GM19099 (cell line): ENCODE results near the gene LPCAT1.

Experiments used
- POLR2A ChIP-seq: IDR thresholded peaks from 3 replicates; pipeline ENCODE4 v1.6.1; 2011; ENCODE audit warnings: low read depth; ENCODE audit not compliant: insufficient read length; ENCODE audit errors: extremely low read depth

LPCAT1 gene

GRCh38 chr5:1477341-1477740 is 46.4 kb downstream of the LPCAT1 start:
- TF ChIP-seq POLR2A: no peak

- TF ChIP-seq POLR2A: no peak
Measured at GRCh38 chr5:1476967-1477310, 46.8 kb downstream of the LPCAT1 start.

- TF ChIP-seq POLR2A: no peak
Measured at GRCh38 chr5:1476181-1476966, 47.4 kb downstream of the LPCAT1 start.

GRCh38 chr5:1474866-1475543 is 48.8 kb downstream of the LPCAT1 start:
- peak; percentile 13 for TF ChIP-seq POLR2A

- TF ChIP-seq POLR2A: no peak
Measured at GRCh38 chr5:1474183-1474839, 49.4 kb downstream of the LPCAT1 start.

GRCh38 chr5:1473746-1474145 is 50.0 kb downstream of the LPCAT1 start:
- no peak for TF ChIP-seq POLR2A

- TF ChIP-seq POLR2A: no peak
Measured at GRCh38 chr5:1472964-1473628, 50.7 kb downstream of the LPCAT1 start.

- TF ChIP-seq POLR2A: no peak
Measured at GRCh38 chr5:1471997-1472963, 51.5 kb downstream of the LPCAT1 start.

- no peak for TF ChIP-seq POLR2A
Measured at GRCh38 chr5:1471240-1471853, 52.4 kb downstream of the LPCAT1 start.

- TF ChIP-seq POLR2A: no peak
Measured at GRCh38 chr5:1470762-1471211, 53.0 kb downstream of the LPCAT1 start.

GRCh38 chr5:1468629-1469527 is 54.9 kb downstream of the LPCAT1 start:
- no peak for TF ChIP-seq POLR2A

GRCh38 chr5:1468247-1468612 is 55.5 kb downstream of the LPCAT1 start:
- no peak for TF ChIP-seq POLR2A
